IMR-90 (cell line): ENCODE data around the gene USP10.

Experiments
- CTCF ChIP-seq: conservative IDR thresholded peaks from 2 replicates; pipeline ENCODE4 v1.5.1; 2012; ENCODE audit warnings: mild to moderate bottlenecking, low read depth, low read length, improper control_type of control experiment
- POLR2A ChIP-seq: IDR thresholded peaks from 2 replicates; pipeline ENCODE4 v1.6.1; 2012; ENCODE audit warnings: mild to moderate bottlenecking, low read depth, low read length
- RFX5 ChIP-seq: IDR thresholded peaks from 2 replicates; pipeline ENCODE4 v1.8.0; 2012; ENCODE audit warnings: low read depth, mild to moderate bottlenecking, low read length, moderate library complexity
- USF2 ChIP-seq: fragments of 150-350 bp; IDR thresholded peaks from 2 replicates; pipeline ENCODE4 v1.6.1; 2017; ENCODE audit warnings: mild to moderate bottlenecking, antibody characterized with exemption, low read length, low read depth

- TF ChIP-seq CTCF (no peak), POLR2A (no peak), RFX5 (no peak), USF2 (no peak)
These were observed 77.6 kb downstream of the USP10 start for GRCh38 chr16:84777435-84777834.
